Left cardiac atrium (tissue), 4 donors: ENCODE results near the gene GABRE. TPM values are rescaled to one million over a fixed set of nuclear protein-coding genes. Genes with fewer than 3 reads are reported as not detected.

Source experiments
- ATAC-seq, 2 donors: fragments of 200-7000 bp; cut with Tn5 transposase; one replicate each; pipeline ENCODE4 v1.9.1; 2020; ENCODE audit warnings: mild to moderate bottlenecking in 2 of 2, moderate library complexity in 2 of 2
- DNase-seq: peaks from one replicate; pipeline ENCODE4 v3.0.0-alpha.2; 2020
- intact Hi-C, 2 donors: fragments of 100-400 bp; cut with DNase I; formaldehyde crosslinking; loops; one replicate each; pipeline versions ENCODE4 v1.14.1 to v1.15.1; 2022 to 2023
- microRNA-seq, 2 donors: library from miRNA; unstranded; fragments of <30 nt; microRNA quantifications; one replicate each; pipeline ENCODE4 v1.2.0, GENCODE V29; 2020
- total RNA-seq, 2 donors: library from RNA; stranded (reverse); fragmentation: NEBNext Ultra II Directional; extraction: Animal tissue kit (Norgen Biotek cat#: 25700); gene quantifications; one replicate each; pipeline ENCODE4 v1.2.1, GENCODE V29; 2021
- donor health status: DM: no; HTN: yes; CAD: no.
- donor health status: DM: no; HTN: yes; CAD: no; lungs with severe emphysema.
- donor health status: DM: yes; HTN: yes; CAD: no.
- donor health status: Dilated cardiomyopathy.

GABRE gene
- total RNA-seq, 2 donors from 2014 or later: 14.7 to 20.8 TPM

DNA sequence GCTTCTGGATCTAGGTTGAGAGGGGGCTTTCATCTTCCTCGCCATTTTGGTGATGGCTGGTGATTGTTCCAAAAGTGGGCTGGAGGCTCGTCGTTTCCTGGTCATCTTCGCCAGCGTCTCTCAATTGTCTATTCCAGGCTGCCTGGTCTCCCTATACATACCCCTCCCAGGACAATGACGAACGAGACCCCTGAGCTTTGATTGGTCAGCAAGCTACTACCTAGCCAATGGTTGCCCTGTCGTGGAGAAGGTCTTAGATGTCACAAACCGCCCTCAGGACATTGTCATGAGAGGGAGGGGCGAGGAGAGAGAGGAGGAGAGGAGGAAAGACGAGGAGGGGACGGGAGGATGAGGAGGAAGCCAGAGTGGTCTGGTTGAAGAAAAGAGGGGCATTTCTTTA is 69.5 kb downstream of the GABRE start:
- intact Hi-C loops: no loop called here
- ATAC-seq (no peak), DNase-seq (no peak)

Small RNA genes within 50 kb of the gene (microRNA-seq; reads per million reads assigned to microRNA genes)
- gene MIR224: 552 to 785 reads per million in 2 donors
- gene MIR452: 485 to 775 reads per million in 2 donors

Other genes starting within 250 kb of the GABRE start
- not detected for gene CNGA2, start 239.9 kb downstream of the GABRE start, total RNA-seq
- not detected for gene MAGEA4, start 61.8 kb downstream of the GABRE start, total RNA-seq
- not detected for gene MAGEA10, start 163.9 kb upstream of the GABRE start, total RNA-seq